K562 (cell line): ENCODE data around the gene GFOD1. TPM values are rescaled to one million over a fixed set of nuclear protein-coding genes. Genes with fewer than 3 reads are reported as not detected.

Experiments used
- BMI1 ChIP-seq: fragments of 150-350 bp; IDR thresholded peaks from 2 replicates; pipeline ENCODE4 v1.6.1; 2014; ENCODE audit warnings: low read length
- CBX5 ChIP-seq: IDR thresholded peaks from 2 replicates; pipeline ENCODE4 v1.6.1; 2014; ENCODE audit warnings: low read depth, borderline replicate concordance
- EHMT2 ChIP-seq: fragments of 450-650 bp; IDR thresholded peaks from 2 replicates; pipeline ENCODE4 v1.6.1; 2018; ENCODE audit warnings: antibody characterized with exemption
- GMEB1 ChIP-seq: fragments of 250-450 bp; sonication (Bioruptor Pico); IDR thresholded peaks from 2 replicates; pipeline ENCODE4 v1.4.0; 2020; ENCODE audit warnings: mild to moderate bottlenecking
- GTF3C2 ChIP-seq: IDR thresholded peaks from 3 replicates; pipeline ENCODE4 v1.6.1; 2011; ENCODE audit warnings: borderline replicate concordance, mild to moderate bottlenecking, moderate library complexity; ENCODE audit not compliant: insufficient read length; ENCODE audit errors: extremely low read depth
- HMGXB4 ChIP-seq: sonication (generic); formaldehyde crosslinking; IDR thresholded peaks from 2 replicates; pipeline ENCODE4 v1.8.1; 2023; ENCODE audit warnings: mild to moderate bottlenecking, missing genetic modification reagents
- MITF ChIP-seq: IDR thresholded peaks from 2 replicates; pipeline ENCODE4 v1.6.1; 2014; ENCODE audit warnings: antibody characterized with exemption
- MTA1 ChIP-seq: fragments of 450-650 bp; IDR thresholded peaks from 2 replicates; pipeline ENCODE4 v1.6.1; 2017; ENCODE audit warnings: borderline replicate concordance
- NONO ChIP-seq, 2 experiments: fragments of 200-400 bp in 1 of 2; fragments of 450-650 bp in 1 of 2; formaldehyde crosslinking in 1 of 2; IDR thresholded peaks; 2 replicates each; pipeline ENCODE4 v1.6.1; 2017; ENCODE audit warnings: low read depth in 2 of 2, mild to moderate bottlenecking in 2 of 2, moderate library complexity in 2 of 2, low read length in 1 of 2
- PURB ChIP-seq: sonication (generic); formaldehyde crosslinking; IDR thresholded peaks from 2 replicates; pipeline ENCODE4 v1.9.0; 2021; ENCODE audit warnings: low read depth, mild to moderate bottlenecking, missing genetic modification reagents
- RBFOX2 ChIP-seq: fragments of 200-400 bp; formaldehyde crosslinking; IDR thresholded peaks from 2 replicates; pipeline ENCODE4 v1.6.1; 2017; ENCODE audit warnings: low read depth, mild to moderate bottlenecking, low read length, moderate library complexity
- ZBTB34 ChIP-seq: fragments of 250-450 bp; sonication (Bioruptor Pico); IDR thresholded peaks from 2 replicates; pipeline ENCODE4 v1.8.0; 2021; ENCODE audit warnings: mild to moderate bottlenecking, moderate library complexity
- ZHX1 ChIP-seq: fragments of 150-350 bp; conservative IDR thresholded peaks from 2 replicates; pipeline ENCODE4 v1.6.1; 2014; ENCODE audit warnings: low read length
- polyA plus RNA-seq, 8 experiments: library from polyadenylated mRNA; depleted of rRNA in 4 of 8; stranded (reverse) in 5 of 8; unstranded in 3 of 8; fragments of >200 nt; fragmentation: Nextera tagmentation in 2 of 8; fragmentation: Illumina TruSeq in 1 of 8; extraction: Ambion mirVana in 2 of 8; extraction: Trizol in 1 of 8; gene quantifications; 2 replicates each; pipeline versions ENCODE4 v1.2.1 to v1.2.3, GENCODE V29; 2011 to 2014; ENCODE audit warnings: inconsistent platforms in 1 of 8, missing spikeins in 1 of 8
- total RNA-seq, 7 experiments: library from RNA; depleted of rRNA in 6 of 7; stranded (reverse); fragments of >200 nt in 6 of 7; fragmentation: Illumina TruSeq in 2 of 7; extraction: Trizol in 2 of 7; gene quantifications; 2 replicates each; pipeline versions ENCODE4 v1.2.1 to v1.2.3, GENCODE V29; 2011 to 2021; ENCODE audit warnings: low replicate concordance in 1 of 7

Gene GFOD1
- total and polyA plus RNA-seq, 9 of the 15 experiments (the other 6 are each of a cell fraction or from before 2014, with no cell fraction given): 3.8 to 12.0 (median 8.2) TPM

- TF ChIP-seq GTF3C2 (no peak), EHMT2 (peak; percentile 60), MITF (no peak), CBX5 (no peak), RBFOX2 (no peak), NONO (IDR thresholded peaks at IDR 0.05; ENCODE audit: low read depth in 2 of 2, low read length in 1 of 2) (peak in 1 of 2 experiments; percentile 56; a peak in 1 of 4 replicates), MTA1 (peak; percentile 82), GMEB1 (no peak), BMI1 (no peak), PURB (no peak), HMGXB4 (CRISPR knock-in tag) (no peak), ZHX1 (no peak), ZBTB34 (no peak)
Observed at GRCh38 chr6:13355043-13355945, 132.1 kb downstream of the GFOD1 start (continued).
